GM04503 (cell line): Measurements from ENCODE around the gene ZEB1.
A peak's percentile ranks its signal among the peaks of the same experiment; 100 is the strongest.
"Not testable (repeated sequence)": the region's sequence is repeated elsewhere in the genome, so short reads cannot be mapped to it uniquely, and the experiment has no call there.

Experiments
- DNase-seq: peaks from one replicate; pipeline ENCODE4 v3.0.0-alpha.2; 2012; ENCODE audit warnings: low read depth

Gene ZEB1

GRCh38 chr10:31426401-31426800, 107.4 kb downstream of the ZEB1 start:
- peak; percentile 23 for DNase-seq

- not testable (repeated sequence) for DNase-seq
These were observed 108.3 kb downstream of the ZEB1 start for GRCh38 chr10:31427334-31427733.

GRCh38 chr10:31428499-31428898, 109.5 kb downstream of the ZEB1 start:
- not testable (repeated sequence) for DNase-seq

- no peak for DNase-seq
These were observed 112.0 kb downstream of the ZEB1 start for GRCh38 chr10:31431021-31431420.

GRCh38 chr10:31437959-31438358, 118.9 kb downstream of the ZEB1 start:
- no peak for DNase-seq

GRCh38 chr10:31451766-31452165, 132.8 kb downstream of the ZEB1 start:
- DNase-seq = no peak

GRCh38 chr10:31456468-31456867, 137.5 kb downstream of the ZEB1 start:
- DNase-seq = no peak

- DNase-seq = no peak
These were observed 138.8 kb downstream of the ZEB1 start for GRCh38 chr10:31457858-31458257.

- no peak for DNase-seq
These were observed 140.0 kb downstream of the ZEB1 start for GRCh38 chr10:31458974-31459373.

- no peak for DNase-seq
These were observed 141.2 kb downstream of the ZEB1 start for GRCh38 chr10:31460242-31460641.

GRCh38 chr10:31464552-31464951, 145.5 kb downstream of the ZEB1 start:
- DNase-seq = no peak

- DNase-seq = no peak
These were observed 147.3 kb downstream of the ZEB1 start for GRCh38 chr10:31466313-31466712.

- DNase-seq = no peak
These were observed 148.9 kb downstream of the ZEB1 start for GRCh38 chr10:31467791-31468535.

- no peak for DNase-seq
These were observed 149.5 kb downstream of the ZEB1 start for GRCh38 chr10:31468536-31468859.

GRCh38 chr10:31475519-31475918, 156.5 kb downstream of the ZEB1 start:
- no peak for DNase-seq

- no peak for DNase-seq
These were observed 157.1 kb downstream of the ZEB1 start for GRCh38 chr10:31476088-31476487.

- no peak for DNase-seq
These were observed 158.6 kb downstream of the ZEB1 start for GRCh38 chr10:31477584-31477983.

GRCh38 chr10:31479752-31480151, 160.7 kb downstream of the ZEB1 start:
- no peak for DNase-seq

- DNase-seq = no peak
These were observed 164.5 kb downstream of the ZEB1 start for GRCh38 chr10:31483546-31483945.

- DNase-seq = no peak
These were observed 165.6 kb downstream of the ZEB1 start for GRCh38 chr10:31484431-31485135.

- DNase-seq = peak; percentile 27
These were observed 172.0 kb downstream of the ZEB1 start for GRCh38 chr10:31490858-31491504.

- no peak for DNase-seq
These were observed 188.4 kb downstream of the ZEB1 start for GRCh38 chr10:31507427-31507826.

- no peak for DNase-seq
These were observed 189.2 kb downstream of the ZEB1 start for GRCh38 chr10:31508234-31508633.
